IgD-negative memory B cell (primary cell): ENCODE data around the gene UBR7. TPM values are rescaled to one million over a fixed set of nuclear protein-coding genes. Genes with fewer than 3 reads are reported as not detected.
A peak's percentile ranks its signal among the peaks of the same experiment; 100 is the strongest.
"Not testable (repeated sequence)": the region's sequence is repeated elsewhere in the genome, so short reads cannot be mapped to it uniquely, and the experiment has no call there.

ENCODE experiments used
- H3K27ac Mint-ChIP-seq, 3 donors: one replicate each; pipeline ENCODE4 v1.8.0; 2020 to 2022; ENCODE audit warnings: mild to moderate bottlenecking in 3 of 3, mixed read lengths in 3 of 3, moderate library complexity in 1 of 3
- H3K27me3 Mint-ChIP-seq: one replicate; pipeline ENCODE4 v1.8.0; 2021; ENCODE audit warnings: mixed read lengths
- H3K36me3 Mint-ChIP-seq: one replicate; pipeline ENCODE4 v1.8.0; 2020; ENCODE audit warnings: mild to moderate bottlenecking, mixed read lengths
- H3K4me1 Mint-ChIP-seq, 3 donors: one replicate each; pipeline ENCODE4 v1.8.0; 2020 to 2022; ENCODE audit warnings: mixed read lengths in 3 of 3, mild to moderate bottlenecking in 1 of 3
- H3K4me3 Mint-ChIP-seq, 4 donors: one replicate each; pipeline ENCODE4 v1.8.0; 2020 to 2022; ENCODE audit warnings: mild to moderate bottlenecking in 4 of 4, mixed read lengths in 4 of 4, moderate library complexity in 3 of 4
- H3K9me3 Mint-ChIP-seq, 3 donors: one replicate each; pipeline ENCODE4 v1.8.0; 2020 to 2021; ENCODE audit warnings: mixed read lengths in 3 of 3, mild to moderate bottlenecking in 1 of 3
- polyA plus RNA-seq: library from polyadenylated mRNA; unstranded; fragments of 300-500 nt; fragmentation: Illumina TruSeq; gene quantifications from one replicate; pipeline ENCODE4 v1.2.3, GENCODE V29; 2021

Gene UBR7
- polyA plus RNA-seq, 1 donor from 2014 or later: 39.2 TPM

- H3K4me3 Mint-ChIP-seq: no peak overlapping the region
- H3K27me3 Mint-ChIP-seq: no peaks in the 10 kb centered on the region
- H3K36me3 Mint-ChIP-seq: peaks cover 11% of the 10 kb centered on the region
- H3K27ac Mint-ChIP-seq: no peak overlapping the region
- H3K9me3 Mint-ChIP-seq: no peaks in the 10 kb centered on the region
- peaks cover 0 to 5% (median 0%) of the 10 kb centered on the region in 3 donors for H3K4me1 Mint-ChIP-seq
Observed at GRCh38 chr14:93220509-93220908, 13.5 kb downstream of the UBR7 start.

GRCh38 chr14:93223565-93223964 lies 16.5 kb downstream of the UBR7 start:
- Mint-ChIP-seq H3K4me3 (no peak overlapping the region), H3K36me3 (peaks cover 13% of the 10 kb centered on the region), H3K9me3 (no peaks in the 10 kb centered on the region), H3K27ac (no peak overlapping the region), H3K4me1 (peaks cover 0 to 5% (median 0%) of the 10 kb centered on the region in 3 donors), H3K27me3 (no peaks in the 10 kb centered on the region)

DNA sequence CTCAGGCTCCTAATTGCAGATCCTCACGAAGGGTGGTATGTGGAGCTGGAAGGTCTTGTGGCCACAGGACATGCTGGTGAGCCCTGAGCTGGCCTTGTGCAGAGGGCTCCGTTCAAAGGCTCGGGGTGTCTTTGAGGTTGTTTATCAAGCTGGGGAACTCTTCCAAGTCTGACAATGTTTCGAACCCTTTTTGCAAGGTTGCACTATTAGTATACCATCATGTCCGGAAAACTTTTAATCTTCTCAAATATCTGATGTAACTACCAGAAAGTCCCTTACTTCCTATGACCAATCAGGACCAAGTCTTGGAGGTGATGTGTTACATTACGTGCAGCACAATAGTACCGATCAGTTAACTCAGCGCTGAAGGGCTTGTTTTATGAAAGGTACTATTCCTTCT lies 21.5 kb downstream of the UBR7 start:
- no peaks in the 10 kb centered on the region for H3K9me3 Mint-ChIP-seq
- H3K27me3 Mint-ChIP-seq: no peaks in the 10 kb centered on the region
- H3K4me1 Mint-ChIP-seq: peaks cover 0 to 4% (median 3%) of the 10 kb centered on the region in 3 donors
- no peak overlapping the region for H3K27ac Mint-ChIP-seq
- H3K4me3 Mint-ChIP-seq: no peak overlapping the region
- peaks cover 15% of the 10 kb centered on the region for H3K36me3 Mint-ChIP-seq

GRCh38 chr14:93230539-93230938 lies 23.5 kb downstream of the UBR7 start:
- peaks cover 1% of the 10 kb centered on the region for H3K27me3 Mint-ChIP-seq
- peak overlapping the region in 1 of 3 donors; percentile 71 for H3K27ac Mint-ChIP-seq
- peaks cover 11% of the 10 kb centered on the region for H3K36me3 Mint-ChIP-seq
- H3K9me3 Mint-ChIP-seq: no peaks in the 10 kb centered on the region
- H3K4me3 Mint-ChIP-seq: peak overlapping the region in 2 of 4 donors; percentile 69 to 84
- peaks cover 3 to 10% (median 4%) of the 10 kb centered on the region in 3 donors for H3K4me1 Mint-ChIP-seq

- peak overlapping the region in 2 of 4 donors; percentile 57 to 81 for H3K4me3 Mint-ChIP-seq
- peaks cover 11% of the 10 kb centered on the region for H3K36me3 Mint-ChIP-seq
- H3K4me1 Mint-ChIP-seq: peaks cover 3 to 10% (median 4%) of the 10 kb centered on the region in 3 donors
- no peaks in the 10 kb centered on the region for H3K9me3 Mint-ChIP-seq
- peaks cover 1% of the 10 kb centered on the region for H3K27me3 Mint-ChIP-seq
- H3K27ac Mint-ChIP-seq: no peak overlapping the region
Observed at GRCh38 chr14:93231129-93231979, 24.3 kb downstream of the UBR7 start.

- Mint-ChIP-seq H3K27me3 (peaks cover 1% of the 10 kb centered on the region), H3K27ac (no peak overlapping the region), H3K36me3 (peaks cover 11% of the 10 kb centered on the region), H3K9me3 (no peaks in the 10 kb centered on the region), H3K4me3 (peak overlapping the region in 2 of 4 donors; percentile 34 to 81), H3K4me1 (peaks cover 3 to 10% (median 4%) of the 10 kb centered on the region in 3 donors)
Observed at GRCh38 chr14:93232159-93232558, 25.1 kb downstream of the UBR7 start.

DNA sequence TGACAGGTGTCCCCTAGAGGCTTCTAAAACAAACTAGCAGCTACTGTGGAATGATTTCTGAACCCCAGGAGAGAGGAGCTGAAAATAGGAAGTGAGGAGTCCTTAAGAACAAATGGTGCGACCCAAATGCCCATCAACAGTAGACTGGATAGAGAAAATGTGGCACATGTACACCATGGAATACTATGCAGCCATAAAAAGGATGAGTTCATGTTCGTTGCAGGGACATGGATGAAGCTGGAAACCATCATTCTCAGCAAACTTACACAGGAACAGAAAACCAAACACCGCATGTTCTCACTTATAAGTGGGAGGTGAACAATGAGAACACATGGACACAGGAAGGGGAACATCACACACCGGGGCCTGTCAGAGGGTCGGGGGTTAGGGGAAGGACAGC lies 26.0 kb downstream of the UBR7 start:
- H3K4me3 Mint-ChIP-seq: peak overlapping the region in 1 of 4 donors; percentile 32
- not testable (repeated sequence) for H3K9me3 Mint-ChIP-seq, H3K36me3 Mint-ChIP-seq, H3K27ac Mint-ChIP-seq, H3K4me1 Mint-ChIP-seq, H3K27me3 Mint-ChIP-seq

- Mint-ChIP-seq H3K27ac (peak overlapping the region in 1 of 3 donors; percentile 49), H3K9me3 (no peaks in the 10 kb centered on the region), H3K36me3 (peaks cover under 1% of the 10 kb centered on the region), H3K4me3 (peak overlapping the region in 1 of 4 donors; percentile 39), H3K4me1 (peaks cover 3 to 10% (median 4%) of the 10 kb centered on the region in 3 donors), H3K27me3 (peaks cover 1% of the 10 kb centered on the region)
Observed at GRCh38 chr14:93234798-93235197, 27.7 kb downstream of the UBR7 start.

DNA sequence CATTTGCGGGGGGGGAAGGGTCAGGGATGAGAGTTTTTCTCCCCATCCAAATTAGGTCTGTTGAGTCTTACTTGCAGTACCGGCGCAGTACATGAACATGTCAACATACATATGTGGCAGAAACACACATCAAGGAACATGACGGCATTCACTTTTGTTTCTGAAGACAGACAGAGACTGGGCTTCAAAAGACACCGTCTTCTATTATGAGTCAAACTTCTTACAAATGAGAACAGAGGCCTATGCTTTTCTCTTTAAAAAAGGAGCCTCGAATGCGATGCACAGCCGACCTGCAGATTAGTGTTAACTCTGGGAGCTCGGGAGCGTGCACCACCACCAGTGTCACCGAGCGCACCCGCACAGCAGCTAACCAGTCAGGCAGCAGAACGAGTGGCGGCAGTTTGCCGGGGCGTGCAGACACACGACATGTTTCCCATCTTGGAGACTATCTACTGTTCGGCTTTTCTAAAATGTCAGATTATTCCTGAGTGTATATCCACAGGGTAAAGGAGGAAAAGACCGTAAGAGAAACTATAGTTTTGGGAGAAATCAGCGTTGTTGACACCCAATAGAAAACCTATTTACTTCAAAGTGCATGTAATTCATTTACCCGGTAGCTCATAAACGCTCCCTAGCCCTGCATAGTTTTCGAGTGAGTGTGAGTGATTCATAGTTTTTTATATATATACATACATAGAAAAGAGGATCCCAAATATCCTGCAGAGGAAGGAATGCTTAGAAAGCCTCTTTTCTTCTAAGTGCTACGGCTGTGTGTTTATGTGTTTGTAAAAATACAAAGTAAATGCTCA lies 33.0 kb downstream of the UBR7 start:
- Mint-ChIP-seq H3K4me3 (no peak overlapping the region), H3K36me3 (peaks cover 8% of the 10 kb centered on the region), H3K27me3 (no peaks in the 10 kb centered on the region), H3K9me3 (no peaks in the 10 kb centered on the region), H3K4me1 (peaks cover 0 to 1% (median 0%) of the 10 kb centered on the region in 3 donors), H3K27ac (no peak overlapping the region)

DNA sequence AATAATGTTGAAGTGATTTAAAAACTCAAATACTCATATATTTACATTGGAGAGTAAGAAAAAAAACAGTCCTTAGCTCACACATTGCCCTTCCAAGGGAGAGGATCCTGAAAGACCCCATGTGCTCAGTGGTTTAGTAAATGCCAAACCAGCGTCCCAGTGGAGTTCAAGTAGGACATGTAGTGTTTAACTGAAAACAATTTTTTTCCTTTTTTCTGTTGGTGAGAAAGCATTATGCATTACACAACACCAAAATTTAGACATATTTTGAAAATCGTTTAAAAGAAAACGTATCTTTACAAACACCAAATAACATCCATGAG lies 33.6 kb downstream of the UBR7 start:
- Mint-ChIP-seq H3K36me3 (peaks cover 10% of the 10 kb centered on the region), H3K27me3 (no peaks in the 10 kb centered on the region), H3K4me1 (no peaks in the 10 kb centered on the region), H3K4me3 (no peak overlapping the region), H3K9me3 (no peaks in the 10 kb centered on the region), H3K27ac (no peak overlapping the region)

DNA sequence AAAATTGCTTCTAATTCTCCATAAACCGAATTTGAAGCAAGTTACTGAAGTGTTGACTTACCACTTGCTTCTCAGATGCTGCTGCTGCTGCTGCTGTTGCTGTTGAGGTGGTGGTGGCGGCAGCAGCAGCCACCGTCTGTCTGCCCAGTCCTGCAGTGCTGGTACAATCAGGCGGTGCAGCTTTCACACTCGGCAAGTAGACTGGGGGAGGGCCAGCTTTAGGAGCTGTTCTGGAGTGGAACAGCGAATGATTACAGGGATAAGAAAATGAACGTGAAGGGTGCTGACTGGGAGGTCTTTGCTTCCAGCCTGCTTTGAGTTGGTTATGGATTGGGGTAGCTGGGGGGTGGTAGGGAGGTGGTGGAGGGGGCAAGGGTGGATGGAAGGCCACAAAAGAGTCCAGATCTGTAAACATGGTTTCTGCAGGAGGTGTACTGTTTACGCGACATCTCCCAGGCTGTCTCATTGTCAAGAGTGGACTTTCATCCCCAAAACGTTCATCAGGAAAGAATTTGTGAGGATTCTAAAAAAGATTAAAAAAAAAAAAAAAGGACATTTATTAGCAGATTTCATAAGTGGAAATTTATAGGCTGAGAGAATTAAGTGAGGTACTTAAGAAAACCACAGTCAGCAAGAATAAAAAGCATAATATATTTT lies 38.8 kb downstream of the UBR7 start:
- H3K27me3 Mint-ChIP-seq: no peaks in the 10 kb centered on the region
- peaks cover 0 to 3% (median 0%) of the 10 kb centered on the region in 3 donors for H3K4me1 Mint-ChIP-seq
- H3K27ac Mint-ChIP-seq: no peak overlapping the region
- no peaks in the 10 kb centered on the region for H3K9me3 Mint-ChIP-seq
- no peak overlapping the region for H3K4me3 Mint-ChIP-seq
- H3K36me3 Mint-ChIP-seq: peaks cover 15% of the 10 kb centered on the region

GRCh38 chr14:93246534-93246933 lies 39.5 kb downstream of the UBR7 start:
- H3K36me3 Mint-ChIP-seq: peaks cover 16% of the 10 kb centered on the region

DNA sequence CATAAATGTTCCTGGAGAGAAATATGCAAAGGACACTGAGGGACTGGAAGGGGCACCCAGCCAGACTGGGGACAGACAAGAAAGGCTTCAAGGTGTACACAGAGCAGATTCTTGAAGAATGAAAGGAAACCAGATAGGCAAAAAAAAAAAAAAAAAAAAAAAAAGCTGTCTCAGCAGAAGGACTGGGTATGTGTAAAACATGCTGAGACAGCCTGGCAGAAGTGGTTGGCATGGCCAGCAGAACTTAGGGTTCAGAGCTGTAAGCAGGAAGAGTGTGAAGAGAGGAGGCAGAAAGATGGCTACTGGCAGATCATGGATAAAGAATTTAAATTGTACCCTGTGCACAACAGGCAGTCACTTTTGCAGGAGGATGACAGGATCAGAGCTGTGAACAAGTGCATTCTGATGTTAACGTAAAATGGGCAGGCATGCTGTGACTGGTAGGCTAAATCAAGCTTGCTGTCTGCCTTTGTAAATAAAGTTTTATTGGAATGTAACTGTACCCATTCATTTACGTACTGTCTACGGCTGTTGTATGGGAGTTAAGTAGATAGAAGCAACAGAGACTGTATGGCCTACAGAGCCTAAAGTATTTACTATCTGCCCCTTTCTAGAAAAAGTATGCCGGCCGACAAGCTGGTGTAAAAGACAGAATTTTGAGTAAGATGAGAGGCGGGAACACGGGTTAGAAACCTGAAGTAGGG lies 42.2 kb downstream of the UBR7 start:
- Mint-ChIP-seq H3K9me3 (peaks cover 0 to 3% (median 0%) of the 10 kb centered on the region in 3 donors), H3K36me3 (peaks cover 13% of the 10 kb centered on the region), H3K4me1 (peaks cover 0 to 3% (median 0%) of the 10 kb centered on the region in 3 donors), H3K4me3 (no peak overlapping the region), H3K27ac (peak overlapping the region in 1 of 3 donors; percentile 68), H3K27me3 (no peaks in the 10 kb centered on the region)

More at GRCh38 chr14:93246534-93246933, 39.5 kb downstream of the UBR7 start:
- no peaks in the 10 kb centered on the region for H3K9me3 Mint-ChIP-seq
- no peak overlapping the region for H3K4me3 Mint-ChIP-seq
- peaks cover 0 to 3% (median 0%) of the 10 kb centered on the region in 3 donors for H3K4me1 Mint-ChIP-seq
- H3K27ac Mint-ChIP-seq: no peak overlapping the region
- no peaks in the 10 kb centered on the region for H3K27me3 Mint-ChIP-seq

DNA sequence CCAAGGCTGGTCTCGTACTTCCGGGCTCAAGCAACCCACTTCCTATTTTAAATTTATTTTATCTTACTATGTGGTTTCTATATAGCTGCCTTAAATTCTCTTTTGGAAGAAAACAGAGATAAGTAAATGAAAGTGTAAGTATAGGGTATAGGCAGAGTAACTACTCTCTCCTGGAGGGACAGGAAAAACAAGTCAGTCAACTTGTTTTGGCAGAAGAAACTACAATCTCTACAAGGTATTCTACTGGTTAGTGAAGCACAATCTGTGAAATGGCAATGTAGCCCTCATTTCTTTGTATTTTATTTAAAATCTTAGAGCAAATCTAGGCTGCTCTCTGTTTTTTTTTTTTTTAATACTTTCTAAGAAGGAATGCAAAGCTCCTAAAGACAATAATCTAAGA lies 55.4 kb downstream of the UBR7 start:
- H3K27me3 Mint-ChIP-seq: no peaks in the 10 kb centered on the region
- peaks cover 4 to 13% (median 4%) of the 10 kb centered on the region in 3 donors for H3K4me1 Mint-ChIP-seq
- no peak overlapping the region for H3K27ac Mint-ChIP-seq
- no peaks in the 10 kb centered on the region for H3K9me3 Mint-ChIP-seq
- H3K4me3 Mint-ChIP-seq: no peak overlapping the region
- H3K36me3 Mint-ChIP-seq: peaks cover 2% of the 10 kb centered on the region
